GM12873 (cell line): ENCODE measurements around the gene MTHFD1.

Source experiments
- CTCF ChIP-seq: IDR thresholded peaks from 2 replicates; pipeline ENCODE4 v1.5.1; 2012; ENCODE audit warnings: low read depth, mild to moderate bottlenecking, moderate library complexity, low read length, control low read depth; ENCODE audit not compliant: insufficient read depth; ENCODE audit errors: missing control alignments

The MTHFD1 gene

GRCh38 chr14:64508215-64508776 is 120.1 kb downstream of the MTHFD1 start:
- no peak for TF ChIP-seq CTCF

- no peak for TF ChIP-seq CTCF
Measured at GRCh38 chr14:64509036-64509435, 120.9 kb downstream of the MTHFD1 start.
